Esophagus muscularis mucosa (tissue), 4 donors: ENCODE results near the gene HIP1R. TPM values are rescaled to one million over a fixed set of nuclear protein-coding genes. Genes with fewer than 3 reads are reported as not detected.
"Not testable (repeated sequence)": the region's sequence is repeated elsewhere in the genome, so short reads cannot be mapped to it uniquely, and the experiment has no call there.

Experiments
- DNase-seq: peaks from one replicate; pipeline ENCODE4 v3.0.0-alpha.2; 2017; ENCODE audit errors: extremely low spot score
- H3K27ac ChIP-seq, 4 donors: fragments of 200-600 bp; sonication (generic); replicated peaks in 1 of 4; 1 replicate in 3 of 4; 2 replicates in 1 of 4; pipeline ENCODE4 v1.5.1; 2016 to 2019; ENCODE audit warnings: mild to moderate bottlenecking in 1 of 4
- H3K27me3 ChIP-seq, 4 donors: fragments of 200-600 bp; sonication (generic); one replicate each; pipeline versions ENCODE4 v1.5.1 to v1.6.0; 2016 to 2019
- H3K36me3 ChIP-seq, 4 donors: fragments of 200-600 bp; sonication (generic); one replicate each; pipeline ENCODE4 v1.5.1; 2016 to 2019
- H3K4me1 ChIP-seq, 4 donors: fragments of 200-600 bp; sonication (generic); one replicate each; pipeline ENCODE4 v1.5.1; 2016 to 2019
- H3K4me3 ChIP-seq, 4 donors: fragments of 200-600 bp; sonication (generic); 1 replicate in 2 of 4; 2 replicates in 2 of 4; pipeline ENCODE4 v1.5.1; 2016 to 2019; ENCODE audit warnings: mild to moderate bottlenecking in 4 of 4, moderate library complexity in 1 of 4
- H3K9me3 ChIP-seq, 4 donors: fragments of 200-600 bp; sonication (generic); 1 replicate in 3 of 4; 2 replicates in 1 of 4; pipeline ENCODE4 v1.5.1; 2016 to 2019
- EP300 ChIP-seq: sonication (generic); formaldehyde crosslinking; IDR thresholded peaks from one replicate; pipeline ENCODE4 v1.6.1; 2017; ENCODE audit warnings: antibody characterized with exemption
- POLR2A ChIP-seq: fragments of 450-650 bp; IDR thresholded peaks from one replicate; pipeline ENCODE4 v1.6.1; 2017; ENCODE audit warnings: antibody characterized with exemption, moderate library complexity, mild to moderate bottlenecking, low read depth
- POLR2AphosphoS5 ChIP-seq, 2 donors: sonication (generic); formaldehyde crosslinking; IDR thresholded peaks; one replicate each; pipeline ENCODE4 v1.6.1; 2017; ENCODE audit warnings: antibody characterized with exemption in 2 of 2
- WGBS: methylation state at CpG from one replicate; pipeline ENCODE4 v1.1.5; 2018; 5-methylcytosine and 5-hydroxymethylcytosine counted together
- intact Hi-C: fragments of 100-400 bp; cut with DNase I; formaldehyde crosslinking; loops from one replicate; pipeline ENCODE4 v1.15.1; 2023
- total RNA-seq, 4 donors: library from RNA; depleted of rRNA; stranded (reverse); fragments of >200 nt; gene quantifications; one replicate each; pipeline versions ENCODE4 v1.1.0 to v1.2.1, GENCODE V29; 2016
- TF ChIP-seq, protein P1 (sequence below), 3 experiments: fragments of 200-600 bp in 2 of 3; fragments of 450-650 bp in 1 of 3; sonication (generic) in 2 of 3; IDR thresholded peaks; one replicate each; pipeline ENCODE4 v1.5.1; 2017 to 2019; ENCODE audit warnings: antibody characterized with exemption in 3 of 3, mild to moderate bottlenecking in 2 of 3, moderate library complexity in 1 of 3

Gene HIP1R
- total RNA-seq, 4 donors from 2014 or later: 13.3 to 38.3 (median 23.7) TPM

DNA sequence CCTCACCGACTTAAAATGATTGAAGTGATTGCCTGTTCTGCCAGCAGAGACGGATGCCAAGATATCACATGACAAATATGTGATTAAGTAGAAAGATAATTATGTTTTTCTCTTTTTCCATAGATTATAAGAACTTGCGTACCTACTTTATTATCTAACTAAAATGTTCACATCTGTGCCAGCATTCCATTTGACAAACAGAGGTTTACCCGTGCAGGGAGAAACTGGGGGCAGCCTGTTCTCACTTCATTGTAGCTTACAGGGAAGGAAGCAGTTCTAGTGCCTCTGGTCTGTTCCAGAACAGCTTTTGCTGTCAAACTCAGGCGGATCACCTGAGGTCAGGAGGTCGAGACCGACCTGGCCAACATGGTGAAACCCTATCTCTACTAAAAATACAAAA, 31.3 kb upstream of the HIP1R start:
- Histone ChIP-seq H3K9me3 (no peaks in the 10 kb centered on the region), H3K36me3 (no peaks in the 10 kb centered on the region), H3K4me3 (no peak overlapping the region), H3K27ac (no peak overlapping the region), H3K4me1 (no peaks in the 10 kb centered on the region), H3K27me3 (no peaks in the 10 kb centered on the region)
- intact Hi-C loops: no loop called here
- 80% methylated on average over 7 of the region's 7 CpGs for WGBS
- no peak for DNase-seq
- TF ChIP-seq POLR2AphosphoS5 (IDR thresholded peaks at IDR 0.05) (no peak), EP300 (no peak), POLR2A (no peak)
- TF ChIP-seq, protein P1, sequence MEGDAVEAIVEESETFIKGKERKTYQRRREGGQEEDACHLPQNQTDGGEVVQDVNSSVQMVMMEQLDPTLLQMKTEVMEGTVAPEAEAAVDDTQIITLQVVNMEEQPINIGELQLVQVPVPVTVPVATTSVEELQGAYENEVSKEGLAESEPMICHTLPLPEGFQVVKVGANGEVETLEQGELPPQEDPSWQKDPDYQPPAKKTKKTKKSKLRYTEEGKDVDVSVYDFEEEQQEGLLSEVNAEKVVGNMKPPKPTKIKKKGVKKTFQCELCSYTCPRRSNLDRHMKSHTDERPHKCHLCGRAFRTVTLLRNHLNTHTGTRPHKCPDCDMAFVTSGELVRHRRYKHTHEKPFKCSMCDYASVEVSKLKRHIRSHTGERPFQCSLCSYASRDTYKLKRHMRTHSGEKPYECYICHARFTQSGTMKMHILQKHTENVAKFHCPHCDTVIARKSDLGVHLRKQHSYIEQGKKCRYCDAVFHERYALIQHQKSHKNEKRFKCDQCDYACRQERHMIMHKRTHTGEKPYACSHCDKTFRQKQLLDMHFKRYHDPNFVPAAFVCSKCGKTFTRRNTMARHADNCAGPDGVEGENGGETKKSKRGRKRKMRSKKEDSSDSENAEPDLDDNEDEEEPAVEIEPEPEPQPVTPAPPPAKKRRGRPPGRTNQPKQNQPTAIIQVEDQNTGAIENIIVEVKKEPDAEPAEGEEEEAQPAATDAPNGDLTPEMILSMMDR (IDR thresholded peaks at IDR 0.05): no peak

DNA sequence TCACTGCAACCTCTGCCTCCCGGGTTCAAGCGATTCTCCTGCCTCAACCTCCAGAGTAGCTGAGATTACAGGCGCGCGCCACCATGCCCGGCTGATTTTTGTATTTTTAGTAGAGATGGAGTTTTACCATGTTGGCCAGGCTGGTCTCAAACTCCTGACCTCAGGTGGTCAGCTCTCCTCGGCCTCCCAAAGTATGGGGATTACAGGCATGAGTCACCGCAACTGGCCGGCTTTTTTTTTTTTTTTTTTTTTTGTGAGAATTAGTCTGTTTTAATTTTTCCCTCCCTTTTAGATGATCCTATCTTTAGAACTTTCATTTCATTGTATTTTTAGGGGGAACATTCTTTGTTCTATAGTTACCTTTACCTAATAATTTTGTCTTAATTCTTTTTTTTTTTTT, 30.3 kb upstream of the HIP1R start:
- H3K4me1 ChIP-seq, H3K27me3 ChIP-seq, H3K36me3 ChIP-seq, H3K27ac ChIP-seq, H3K9me3 ChIP-seq, H3K4me3 ChIP-seq, DNase-seq, intact Hi-C loops: not testable (repeated sequence)
- WGBS: 97% methylated on average over 9 of the region's 9 CpGs

DNA sequence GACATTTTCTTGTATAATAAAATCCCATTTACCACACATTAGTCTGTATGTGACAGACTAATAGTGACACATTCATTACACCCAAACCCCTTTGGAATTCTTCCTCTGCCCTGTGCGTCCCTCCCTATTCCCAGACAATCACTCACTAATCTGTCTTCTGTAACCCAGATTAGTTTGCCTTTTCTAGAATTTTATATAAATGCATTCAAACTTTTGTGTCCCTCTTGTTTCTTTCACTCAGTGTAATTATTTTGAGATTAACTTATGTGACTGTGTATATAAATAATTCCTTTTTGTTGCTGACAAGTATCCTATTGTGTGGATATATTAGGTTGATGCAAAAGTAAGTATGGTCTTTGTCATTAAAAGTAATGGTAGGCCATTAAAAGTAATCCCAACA, 27.6 kb upstream of the HIP1R start:
- TF ChIP-seq, protein P1 (IDR thresholded peaks at IDR 0.05): no peak
- no peak for TF ChIP-seq EP300
- no peak for TF ChIP-seq POLR2A
- no peak for TF ChIP-seq POLR2AphosphoS5 (IDR thresholded peaks at IDR 0.05)

DNA sequence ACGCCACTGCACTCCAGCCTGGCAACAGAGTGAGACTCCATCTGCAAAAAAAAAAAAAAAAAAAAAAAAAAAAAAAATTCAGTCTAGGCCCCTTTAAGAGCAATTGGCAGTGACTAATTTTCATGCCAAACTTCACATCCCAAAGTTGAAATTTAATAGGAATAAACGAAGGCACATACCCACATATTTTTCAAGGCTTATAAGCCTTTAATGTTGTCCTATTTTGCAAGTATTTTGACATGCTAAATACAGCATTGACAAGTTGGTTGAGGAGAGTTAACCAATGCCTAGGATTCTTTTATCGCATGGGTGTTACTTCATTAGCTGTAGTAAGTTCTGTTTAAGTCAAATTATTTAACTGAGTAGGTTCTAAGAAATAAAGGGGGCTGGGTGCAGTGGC, 23.5 kb upstream of the HIP1R start:
- Histone ChIP-seq H3K4me1 (no peaks in the 10 kb centered on the region), H3K27ac (no peak overlapping the region), H3K27me3 (no peaks in the 10 kb centered on the region), H3K9me3 (no peaks in the 10 kb centered on the region), H3K36me3 (no peaks in the 10 kb centered on the region), H3K4me3 (no peak overlapping the region)
- intact Hi-C loops: no loop called here
- WGBS: 62% methylated on average over 3 of the region's 3 CpGs
- TF ChIP-seq POLR2AphosphoS5 (IDR thresholded peaks at IDR 0.05) (no peak), EP300 (no peak), POLR2A (no peak)
- TF ChIP-seq, protein P1 (IDR thresholded peaks at IDR 0.05): no peak
- DNase-seq: no peak

More for the DNA sequence above, 27.6 kb upstream of the HIP1R start:
- no peak overlapping the region for H3K27ac ChIP-seq
- intact Hi-C loops: no loop called here
- DNase-seq: no peak
- H3K27me3 ChIP-seq: no peaks in the 10 kb centered on the region
- H3K9me3 ChIP-seq: no peaks in the 10 kb centered on the region
- H3K4me1 ChIP-seq: no peaks in the 10 kb centered on the region
- H3K4me3 ChIP-seq: no peak overlapping the region
- no peaks in the 10 kb centered on the region for H3K36me3 ChIP-seq
- WGBS: 70% methylated on average over 1 of the region's 1 CpG

DNA sequence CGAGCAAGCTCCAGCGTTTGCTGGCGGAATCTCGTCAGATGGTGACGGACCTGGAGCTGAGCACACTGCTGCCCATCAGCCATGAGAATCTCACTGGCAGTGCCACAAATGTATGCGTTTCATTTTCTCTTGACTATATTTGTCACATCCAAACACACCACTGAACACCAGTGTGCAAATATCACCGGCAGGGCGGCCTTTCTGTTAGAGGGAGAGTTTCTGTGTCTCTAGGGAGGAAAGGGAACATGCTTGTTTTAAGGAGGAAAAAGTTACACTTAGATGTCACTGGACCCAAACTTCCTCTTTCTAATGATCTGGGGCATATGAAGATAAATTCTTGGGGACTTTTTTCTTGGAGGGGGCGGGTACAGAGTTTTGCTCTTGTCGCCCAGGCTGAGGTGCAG, 21.9 kb upstream of the HIP1R start:
- no peak overlapping the region for H3K27ac ChIP-seq
- H3K36me3 ChIP-seq: no peaks in the 10 kb centered on the region
- no peaks in the 10 kb centered on the region for H3K4me1 ChIP-seq
- TF ChIP-seq, protein P1 (IDR thresholded peaks at IDR 0.05): no peak
- TF ChIP-seq POLR2A (no peak), EP300 (no peak), POLR2AphosphoS5 (IDR thresholded peaks at IDR 0.05) (no peak)
- WGBS: 90% methylated on average over 10 of the region's 10 CpGs
- intact Hi-C loops: no loop called here
- no peak overlapping the region for H3K4me3 ChIP-seq
- no peaks in the 10 kb centered on the region for H3K9me3 ChIP-seq
- DNase-seq: no peak
- H3K27me3 ChIP-seq: no peaks in the 10 kb centered on the region
